Esophagus muscularis mucosa (tissue), 3 donors: ENCODE data around the gene TECR.

Experiments
- CTCF ChIP-seq, 3 experiments: fragments of 200-600 bp in 2 of 3; fragments of 450-650 bp in 1 of 3; sonication (generic) in 2 of 3; IDR thresholded peaks; one replicate each; pipeline ENCODE4 v1.5.1; 2017 to 2019; ENCODE audit warnings: antibody characterized with exemption in 3 of 3, mild to moderate bottlenecking in 2 of 3, moderate library complexity in 1 of 3
- POLR2A ChIP-seq: fragments of 450-650 bp; IDR thresholded peaks from one replicate; pipeline ENCODE4 v1.6.1; 2017; ENCODE audit warnings: antibody characterized with exemption, moderate library complexity, mild to moderate bottlenecking, low read depth
- POLR2AphosphoS5 ChIP-seq, 2 donors: sonication (generic); formaldehyde crosslinking; IDR thresholded peaks; one replicate each; pipeline ENCODE4 v1.6.1; 2017; ENCODE audit warnings: antibody characterized with exemption in 2 of 2

DNA sequence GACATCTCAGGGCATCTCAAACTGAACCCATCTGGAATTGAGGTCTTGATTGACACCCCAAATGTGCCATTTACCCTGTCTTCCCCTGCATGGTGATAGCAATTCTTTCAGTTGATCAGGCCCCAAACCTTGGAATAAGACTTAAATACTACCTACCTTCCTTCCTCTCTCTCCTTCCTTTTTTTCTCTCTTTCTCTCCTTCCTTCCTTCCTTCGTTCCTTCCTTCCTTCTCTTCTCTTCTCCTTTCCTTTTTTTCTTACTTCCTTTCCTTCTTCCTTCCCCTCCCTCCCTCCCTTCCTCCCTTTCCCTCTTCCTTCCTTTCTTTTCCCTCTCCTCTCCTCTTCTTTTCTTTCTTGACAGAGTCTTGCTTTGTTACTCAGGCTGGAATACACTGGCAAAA lies 26.1 kb upstream of the TECR start:
- TF ChIP-seq CTCF (IDR thresholded peaks at IDR 0.05) = no peak
- no peak for TF ChIP-seq POLR2A
- TF ChIP-seq POLR2AphosphoS5 (IDR thresholded peaks at IDR 0.05) = no peak
